WTC11 (cell line): ENCODE results near the gene ATG9B. TPM values are rescaled to one million over a fixed set of nuclear protein-coding genes. Genes with fewer than 3 reads are reported as not detected.

ENCODE experiments used
- ATAC-seq: fragments of 200-7000 bp; cut with Tn5 transposase; 2 replicates; pipeline ENCODE4 v1.10.0; 2021; ENCODE audit warnings: mild to moderate bottlenecking, moderate library complexity
- CTCF ChIA-PET: fragments of 300-600 bp; sonication (Branson Sonifier 250); formaldehyde crosslinking; loops from one replicate; lab custom pipeline; 2021; ENCODE audit warnings: antibody characterized with exemption; lab: Charles Lee
- POLR2A ChIA-PET: fragments of 350-600 bp; sonication (Branson Sonifier 250); formaldehyde crosslinking; loops from one replicate; lab custom pipeline; 2021; ENCODE audit warnings: antibody characterized with exemption; lab: Charles Lee
- DNase-seq: peaks from one replicate; pipeline ENCODE4 v3.0.0; 2021; ENCODE audit warnings: low spot score
- H3K27ac Mint-ChIP-seq: 2 replicates; pipeline ENCODE4 v1.8.0; 2021; ENCODE audit warnings: mixed read lengths
- H3K27me3 Mint-ChIP-seq: 2 replicates; pipeline ENCODE4 v1.8.0; 2021; ENCODE audit warnings: low read depth, mild to moderate bottlenecking, moderate library complexity, mixed read lengths
- H3K36me3 Mint-ChIP-seq: 2 replicates; pipeline ENCODE4 v1.8.0; 2021; ENCODE audit warnings: mixed read lengths
- H3K4me1 Mint-ChIP-seq: 2 replicates; pipeline ENCODE4 v1.8.0; 2022; ENCODE audit warnings: mixed read lengths
- H3K4me3 Mint-ChIP-seq: 2 replicates; pipeline ENCODE4 v1.8.0; 2021; ENCODE audit warnings: mild to moderate bottlenecking, moderate library complexity, mixed read lengths
- H3K9me3 Mint-ChIP-seq: 2 replicates; pipeline ENCODE4 v1.8.0; 2021; ENCODE audit warnings: mixed read lengths
- CBFB ChIP-seq: sonication (generic); formaldehyde crosslinking; IDR thresholded peaks from 2 replicates; pipeline ENCODE4 v1.8.1; 2022; ENCODE audit warnings: mild to moderate bottlenecking, low read depth, missing genetic modification reagents
- CREB1 ChIP-seq: sonication (generic); formaldehyde crosslinking; IDR thresholded peaks from 2 replicates; pipeline ENCODE4 v1.8.0; 2023; ENCODE audit warnings: mild to moderate bottlenecking, missing genetic modification reagents
- CREM ChIP-seq: sonication (generic); formaldehyde crosslinking; IDR thresholded peaks from 2 replicates; pipeline ENCODE4 v1.8.1; 2022; ENCODE audit warnings: mild to moderate bottlenecking, missing genetic modification reagents, moderate library complexity
- E2F1 ChIP-seq: sonication (generic); formaldehyde crosslinking; IDR thresholded peaks from 2 replicates; pipeline ENCODE4 v1.8.0; 2022; ENCODE audit warnings: mild to moderate bottlenecking, missing genetic modification reagents
- ELF4 ChIP-seq: sonication (generic); formaldehyde crosslinking; IDR thresholded peaks from 2 replicates; pipeline ENCODE4 v1.8.1; 2022; ENCODE audit warnings: low read depth, mild to moderate bottlenecking, moderate library complexity, missing genetic modification reagents
- ERG ChIP-seq: fragments of 250-450 bp; sonication (Bioruptor Pico); IDR thresholded peaks from 2 replicates; pipeline ENCODE4 v1.8.0; 2021; ENCODE audit warnings: mild to moderate bottlenecking
- ETV6 ChIP-seq: sonication (generic); formaldehyde crosslinking; IDR thresholded peaks from 2 replicates; pipeline ENCODE4 v1.8.1; 2022; ENCODE audit warnings: mild to moderate bottlenecking, missing genetic modification reagents
- FOXK1 ChIP-seq: sonication (generic); formaldehyde crosslinking; IDR thresholded peaks from 2 replicates; pipeline ENCODE4 v1.8.0; 2022; ENCODE audit warnings: mild to moderate bottlenecking, moderate library complexity, missing genetic modification reagents
- KAT7 ChIP-seq: sonication (generic); formaldehyde crosslinking; IDR thresholded peaks from 2 replicates; pipeline ENCODE4 v1.8.1; 2023; ENCODE audit warnings: missing genetic modification reagents, mild to moderate bottlenecking, borderline replicate concordance
- NFATC4 ChIP-seq: fragments of 250-450 bp; sonication (Bioruptor Pico); IDR thresholded peaks from 2 replicates; pipeline ENCODE4 v1.9.0; 2021; ENCODE audit warnings: mild to moderate bottlenecking
- RORB ChIP-seq: fragments of 250-450 bp; sonication (Bioruptor Pico); IDR thresholded peaks from 2 replicates; pipeline ENCODE4 v1.9.0; 2021; ENCODE audit warnings: mild to moderate bottlenecking
- SP1 ChIP-seq: sonication (generic); formaldehyde crosslinking; conservative IDR thresholded peaks from 2 replicates; pipeline ENCODE4 v1.8.1; 2022; ENCODE audit warnings: missing genetic modification reagents
- STAT6 ChIP-seq: sonication (generic); formaldehyde crosslinking; conservative IDR thresholded peaks from 2 replicates; pipeline ENCODE4 v1.8.1; 2023; ENCODE audit warnings: mild to moderate bottlenecking, low read depth, missing genetic modification reagents, moderate library complexity
- ZNF263 ChIP-seq: sonication (generic); formaldehyde crosslinking; IDR thresholded peaks from 2 replicates; pipeline ENCODE4 v1.8.1; 2022; ENCODE audit warnings: low read depth, mild to moderate bottlenecking, moderate library complexity, missing genetic modification reagents
- ZNF317 ChIP-seq: sonication (generic); formaldehyde crosslinking; IDR thresholded peaks from 2 replicates; pipeline ENCODE4 v1.8.1; 2023; ENCODE audit warnings: low read depth, mild to moderate bottlenecking, moderate library complexity, missing genetic modification reagents, borderline replicate concordance
- total RNA-seq: library from RNA; stranded (reverse); gene quantifications from 3 replicates; pipeline ENCODE4 v1.2.3, GENCODE V29; 2021
- TF ChIP-seq, protein P1 (sequence below): sonication (generic); formaldehyde crosslinking; IDR thresholded peaks from 2 replicates; pipeline ENCODE4 v1.8.1; 2022; ENCODE audit warnings: missing genetic modification reagents, borderline replicate concordance
- TF ChIP-seq, protein P2 (sequence below): sonication (generic); formaldehyde crosslinking; IDR thresholded peaks from 2 replicates; pipeline ENCODE4 v1.8.0; 2022; ENCODE audit warnings: mild to moderate bottlenecking, missing genetic modification reagents
- TF ChIP-seq, protein P3 (sequence below): sonication (generic); formaldehyde crosslinking; IDR thresholded peaks from 2 replicates; pipeline ENCODE4 v1.8.1; 2022; ENCODE audit warnings: mild to moderate bottlenecking, moderate library complexity, missing genetic modification reagents

ATG9B gene
- total RNA-seq, 1 experiment from 2014 or later, result 2.4 TPM

DNA sequence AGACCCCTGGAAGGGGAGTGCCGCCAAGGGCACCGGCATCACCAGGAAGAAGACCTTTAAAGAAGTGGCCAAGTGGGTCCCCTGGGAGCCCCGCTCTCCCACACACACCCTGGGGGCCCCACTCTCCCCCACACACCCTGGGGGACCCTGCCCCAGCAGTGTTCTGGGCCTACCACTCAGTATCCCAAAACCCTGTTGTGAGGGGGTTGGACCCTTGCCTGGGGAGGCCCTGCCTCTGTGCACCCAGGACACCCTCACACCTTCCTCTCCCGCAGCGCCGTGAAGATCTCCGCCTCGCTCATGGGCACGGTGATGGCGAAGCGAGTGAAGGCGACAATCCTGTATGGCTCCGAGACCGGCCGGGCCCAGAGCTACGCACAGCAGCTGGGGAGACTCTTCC, 22.7 kb downstream of the ATG9B start:
- no peaks in the 10 kb centered on the region for H3K9me3 Mint-ChIP-seq
- POLR2A ChIA-PET, result no interaction called here
- no peak overlapping the region for H3K27ac Mint-ChIP-seq
- no peak overlapping the region for H3K4me3 Mint-ChIP-seq
- no peak for DNase-seq
- no peaks in the 10 kb centered on the region for H3K36me3 Mint-ChIP-seq
- no peak for TF ChIP-seq ZNF263 (CRISPR knock-in tag)
- TF ChIP-seq, protein P1, sequence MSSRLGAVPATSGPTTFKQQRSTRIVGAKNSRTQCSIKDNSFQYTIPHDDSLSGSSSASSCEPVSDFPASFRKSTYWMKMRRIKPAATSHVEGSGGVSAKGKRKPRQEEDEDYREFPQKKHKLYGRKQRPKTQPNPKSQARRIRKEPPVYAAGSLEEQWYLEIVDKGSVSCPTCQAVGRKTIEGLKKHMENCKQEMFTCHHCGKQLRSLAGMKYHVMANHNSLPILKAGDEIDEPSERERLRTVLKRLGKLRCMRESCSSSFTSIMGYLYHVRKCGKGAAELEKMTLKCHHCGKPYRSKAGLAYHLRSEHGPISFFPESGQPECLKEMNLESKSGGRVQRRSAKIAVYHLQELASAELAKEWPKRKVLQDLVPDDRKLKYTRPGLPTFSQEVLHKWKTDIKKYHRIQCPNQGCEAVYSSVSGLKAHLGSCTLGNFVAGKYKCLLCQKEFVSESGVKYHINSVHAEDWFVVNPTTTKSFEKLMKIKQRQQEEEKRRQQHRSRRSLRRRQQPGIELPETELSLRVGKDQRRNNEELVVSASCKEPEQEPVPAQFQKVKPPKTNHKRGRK (CRISPR knock-in tag), result no peak
- no peak for TF ChIP-seq ETV6 (CRISPR knock-in tag)
- TF ChIP-seq SP1 (CRISPR knock-in tag), result no peak
- no peak for TF ChIP-seq E2F1
- TF ChIP-seq NFATC4, result no peak
- TF ChIP-seq RORB (CRISPR knock-in tag), result no peak
- no peak for TF ChIP-seq ELF4 (CRISPR knock-in tag)
- TF ChIP-seq, protein P2, sequence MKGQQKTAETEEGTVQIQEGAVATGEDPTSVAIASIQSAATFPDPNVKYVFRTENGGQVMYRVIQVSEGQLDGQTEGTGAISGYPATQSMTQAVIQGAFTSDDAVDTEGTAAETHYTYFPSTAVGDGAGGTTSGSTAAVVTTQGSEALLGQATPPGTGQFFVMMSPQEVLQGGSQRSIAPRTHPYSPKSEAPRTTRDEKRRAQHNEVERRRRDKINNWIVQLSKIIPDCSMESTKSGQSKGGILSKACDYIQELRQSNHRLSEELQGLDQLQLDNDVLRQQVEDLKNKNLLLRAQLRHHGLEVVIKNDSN (CRISPR knock-in tag), result no peak
- TF ChIP-seq, protein P3, sequence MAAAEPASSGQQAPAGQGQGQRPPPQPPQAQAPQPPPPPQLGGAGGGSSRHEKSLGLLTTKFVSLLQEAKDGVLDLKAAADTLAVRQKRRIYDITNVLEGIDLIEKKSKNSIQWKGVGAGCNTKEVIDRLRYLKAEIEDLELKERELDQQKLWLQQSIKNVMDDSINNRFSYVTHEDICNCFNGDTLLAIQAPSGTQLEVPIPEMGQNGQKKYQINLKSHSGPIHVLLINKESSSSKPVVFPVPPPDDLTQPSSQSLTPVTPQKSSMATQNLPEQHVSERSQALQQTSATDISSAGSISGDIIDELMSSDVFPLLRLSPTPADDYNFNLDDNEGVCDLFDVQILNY (CRISPR knock-in tag), result no peak
- no peak for TF ChIP-seq FOXK1 (CRISPR knock-in tag)
- no peak for TF ChIP-seq ZNF317 (CRISPR knock-in tag)
- TF ChIP-seq CREM (CRISPR knock-in tag), result no peak
- TF ChIP-seq CREB1 (CRISPR knock-in tag), result no peak
- no peak for TF ChIP-seq KAT7 (CRISPR knock-in tag)
- no peak for TF ChIP-seq STAT6 (CRISPR knock-in tag)
- TF ChIP-seq CBFB (CRISPR knock-in tag), result no peak
- no peak for TF ChIP-seq ERG (CRISPR knock-in tag)
- peaks cover 2% of the 10 kb centered on the region; the same call in 1 of the 2 replicates for H3K27me3 Mint-ChIP-seq
- CTCF ChIA-PET, result interaction anchor here (1.1 kb wide), 1 partner anchor 17 kb away, joined by 6 read pairs; no protein-coding TSS in a partner anchor
- H3K4me1 Mint-ChIP-seq, result 0 out of 2 replicates have a peak, but pooled peaks cover 2% of the 10 kb centered on the region
- no peak for ATAC-seq
